ENCODE results near the gene THUMPD3. TPM values are rescaled to one million over a fixed set of nuclear protein-coding genes. Genes with fewer than 3 reads are reported as not detected.

Gene THUMPD3
- total and polyA plus RNA-seq, 2 of the 4 experiments (the other 2 are of a cell fraction): 28.2 to 43.9 TPM

DNA sequence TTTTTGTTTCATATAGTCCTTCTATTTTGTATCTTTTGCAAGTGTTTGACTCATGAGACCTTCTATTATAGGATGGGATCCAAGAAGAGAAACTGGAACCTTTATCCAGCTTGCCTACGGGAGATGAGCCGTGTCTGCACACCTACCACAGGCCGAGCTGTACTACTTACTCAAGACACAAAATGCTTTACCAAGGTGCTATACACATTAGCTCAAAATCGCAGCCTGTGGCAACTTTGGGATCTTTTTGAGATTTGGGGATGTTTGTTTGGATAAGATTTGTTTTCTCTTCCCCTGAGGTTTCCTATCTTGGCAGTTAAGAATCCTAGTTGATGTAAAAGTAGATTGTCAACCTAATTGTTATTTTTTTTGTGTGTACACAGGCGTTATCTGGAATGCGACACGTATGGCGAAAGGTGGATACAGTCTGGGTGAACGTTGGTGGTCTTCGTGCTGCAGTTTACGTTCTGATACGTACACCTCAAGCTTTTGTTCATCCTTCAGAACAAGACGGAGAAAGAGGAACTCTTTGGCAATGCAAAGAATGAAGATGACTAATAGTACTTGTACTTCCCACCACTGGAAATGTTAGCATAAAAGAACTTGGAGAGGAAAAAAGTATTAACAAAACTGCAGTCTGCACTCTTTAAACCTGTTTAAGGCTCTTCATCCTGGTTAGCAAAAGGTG, 21.4 kb downstream of the THUMPD3 start:
- peak; percentile 59 for ATAC-seq (ENCODE audit: low read depth)

More for the DNA sequence above, 21.4 kb downstream of the THUMPD3 start:
- H2AK9ac ChIP-seq (replicated peaks; ENCODE audit: low read depth, low read length, poor library complexity): no peak overlapping the region
- H4K20me1 ChIP-seq (ENCODE audit: insufficient read depth, low read length): peaks cover 32% of the 10 kb centered on the region; the same call in 1 of the 2 replicates
- no peak overlapping the region for H3K9ac ChIP-seq (ENCODE audit: low read depth, low read length)
- H4K91ac ChIP-seq (ENCODE audit: insufficient read depth, low read depth, low read length): no peak overlapping the region
- DNase-seq: peak; percentile 67
- peak overlapping the region; percentile 50 for H2BK5ac ChIP-seq (ENCODE audit: low read depth, low read length, poor library complexity, severe bottlenecking)
- POLR2A ChIA-PET (ENCODE audit: unreplicated experiment): no interaction called here
- no peak overlapping the region for H2AK5ac ChIP-seq (ENCODE audit: low read depth, low read length)
- H3K14ac ChIP-seq (replicated peaks; ENCODE audit: low read depth, low read length): no peak overlapping the region
- no peak overlapping the region for H3K23ac ChIP-seq (ENCODE audit: low read depth, low read length)
- H3K4me2 ChIP-seq (ENCODE audit: low read depth, low read length): peak overlapping the region; percentile 11; the same call in 1 of the 2 replicates
- no peak overlapping the region for H3K56ac ChIP-seq (ENCODE audit: extremely low read depth, insufficient read depth, low read length)
- no peaks in the 10 kb centered on the region for H3K27me3 ChIP-seq (ENCODE audit: control insufficient read depth, insufficient read depth, low read length)
- no peak overlapping the region for H2BK120ac ChIP-seq (ENCODE audit: low read depth, low read length)
- no peak overlapping the region for H2AFZ ChIP-seq (replicated peaks; ENCODE audit: low read length, poor library complexity)
- dilution Hi-C loops (cut with HindIII; ENCODE audit: low sequenced_read_pairs, unreplicated experiment): no loop called here
- H3K36me3 ChIP-seq (ENCODE audit: control insufficient read depth, insufficient read depth, low read length): peaks cover 45% of the 10 kb centered on the region
- no peak overlapping the region for H3K4me3 ChIP-seq (ENCODE audit: insufficient read depth, low read depth, low read length)
- H3K18ac ChIP-seq (ENCODE audit: low read depth, low read length): no peak overlapping the region
- WGBS, 2 experiments (ENCODE audit: extremely low coverage in 2 of 2, insufficient read length in 1 of 2): no CpG with 5 or more reads among the region's 13 CpGs
- intact Hi-C loops (cut with micrococcal nuclease): no loop called here
- peak overlapping the region in 1 of 2 experiments; percentile 65; a peak in 1 of 4 replicates for H4K8ac ChIP-seq (ENCODE audit: low read depth in 2 of 2, low read length in 2 of 2)
- H3K9me3 ChIP-seq (ENCODE audit: control insufficient read depth, insufficient read depth, low read length): no peaks in the 10 kb centered on the region
- peak overlapping the region; percentile 19; the same call in 1 of the 2 replicates for H4K5ac ChIP-seq (ENCODE audit: low read depth, low read length)
- H3K27ac ChIP-seq (ENCODE audit: insufficient read depth, low read length): peak overlapping the region; percentile 19; the same call in 1 of the 2 replicates
- peaks cover 12 to 49% of the 10 kb centered on the region in 2 experiments for H3K79me1 ChIP-seq (ENCODE audit: low read depth in 1 of 2, low read length in 2 of 2)
- no peak for TF ChIP-seq ELK1 (IDR thresholded peaks at IDR 0.05; ENCODE audit: borderline replicate concordance, low read depth, low read length)
- peak; percentile 52; the same call in 1 of the 2 replicates for TF ChIP-seq CEBPB (IDR thresholded peaks at IDR 0.05; ENCODE audit: low read depth, low read length)
- TF ChIP-seq MAFK (IDR thresholded peaks at IDR 0.05; ENCODE audit: low read depth, low read length): no peak
- H3K9me1 ChIP-seq (ENCODE audit: insufficient read depth, low read length): peaks cover 4% of the 10 kb centered on the region; the same call in 1 of the 2 replicates
- in situ Hi-C loops (cut with MboI; ENCODE audit: low sequenced_read_pairs): no loop called here
- peaks cover 6% of the 10 kb centered on the region for H3K4me1 ChIP-seq (ENCODE audit: control insufficient read depth, insufficient read depth, low read length)
- H3K4ac ChIP-seq (ENCODE audit: low read depth, low read length): 0 out of 2 replicates have a peak overlapping the region, but pooled peaks have one; percentile 18
- CTCF ChIA-PET: interaction anchor here (0.7 kb wide), 1 partner anchor 16 kb away, joined by 3 read pairs; no protein-coding TSS in a partner anchor
- H2BK20ac ChIP-seq (ENCODE audit: low read depth, low read length): no peak overlapping the region
- H2BK15ac ChIP-seq (ENCODE audit: low read depth, low read length): no peak overlapping the region
- BruUV-seq (replicated peaks): no TSS peak

Measured in IMR-90 (cell line).